Osteoblast (primary cell): ENCODE results near the gene PCED1A. TPM values are rescaled to one million over a fixed set of nuclear protein-coding genes. Genes with fewer than 3 reads are reported as not detected.

Experiments used
- DNase-seq: peaks from one replicate; pipeline ENCODE4 v3.0.0; 2011; ENCODE audit warnings: low spot score, mixed read lengths; ENCODE audit not compliant: insufficient read length; ENCODE audit errors: missing footprints
- H2AFZ ChIP-seq: 2 replicates; pipeline ENCODE4 v1.6.0; 2011; ENCODE audit warnings: mild to moderate bottlenecking, low read length
- H3K27ac ChIP-seq: 2 replicates; pipeline ENCODE4 v1.5.1; 2011; ENCODE audit warnings: mild to moderate bottlenecking, low read depth, low read length, moderate library complexity
- H3K27me3 ChIP-seq: 2 replicates; pipeline ENCODE4 v1.6.0; 2012; ENCODE audit warnings: mild to moderate bottlenecking, control low read depth, inconsistent platforms, low read length, moderate library complexity; ENCODE audit not compliant: insufficient read depth
- H3K36me3 ChIP-seq: 2 replicates; pipeline ENCODE4 v1.5.1; 2011; ENCODE audit warnings: mild to moderate bottlenecking, low read length, control low read depth, moderate library complexity; ENCODE audit not compliant: insufficient read depth
- H3K4me1 ChIP-seq: 2 replicates; pipeline ENCODE4 v1.5.1; 2011; ENCODE audit warnings: mild to moderate bottlenecking, low read length, control low read depth, moderate library complexity; ENCODE audit not compliant: insufficient read depth
- H3K4me2 ChIP-seq: 2 replicates; pipeline ENCODE4 v1.6.0; 2011; ENCODE audit warnings: mild to moderate bottlenecking, low read length; ENCODE audit not compliant: insufficient read depth
- H3K4me3 ChIP-seq: fragments of 200-600 bp; sonication (generic); 3 replicates; pipeline ENCODE4 v1.5.1; 2012; ENCODE audit warnings: mild to moderate bottlenecking, low read length, inconsistent platforms; ENCODE audit not compliant: insufficient read depth
- H3K79me2 ChIP-seq: 2 replicates; pipeline ENCODE4 v1.6.0; 2012; ENCODE audit warnings: mild to moderate bottlenecking, low read length, control low read depth, inconsistent platforms; ENCODE audit not compliant: insufficient read depth
- H3K9me3 ChIP-seq: 2 replicates; pipeline ENCODE4 v1.5.1; 2011; ENCODE audit warnings: low read depth, low read length, control low read depth
- H4K20me1 ChIP-seq: 2 replicates; pipeline ENCODE4 v1.6.0; 2012; ENCODE audit warnings: mild to moderate bottlenecking, low read length, control low read depth; ENCODE audit not compliant: insufficient read depth
- total RNA-seq: library from RNA; depleted of rRNA; stranded (reverse); fragments of >200 nt; gene quantifications from 2 replicates; pipeline ENCODE4 v1.2.3, GENCODE V29; 2012
- TF ChIP-seq, protein P1 (sequence below): IDR thresholded peaks from 2 replicates; pipeline ENCODE4 v1.5.1; 2011; ENCODE audit warnings: mild to moderate bottlenecking, low read depth, low read length, moderate library complexity; ENCODE audit errors: extremely low read depth

Gene PCED1A
- total RNA-seq, 1 donor, result 24.2 TPM

DNA sequence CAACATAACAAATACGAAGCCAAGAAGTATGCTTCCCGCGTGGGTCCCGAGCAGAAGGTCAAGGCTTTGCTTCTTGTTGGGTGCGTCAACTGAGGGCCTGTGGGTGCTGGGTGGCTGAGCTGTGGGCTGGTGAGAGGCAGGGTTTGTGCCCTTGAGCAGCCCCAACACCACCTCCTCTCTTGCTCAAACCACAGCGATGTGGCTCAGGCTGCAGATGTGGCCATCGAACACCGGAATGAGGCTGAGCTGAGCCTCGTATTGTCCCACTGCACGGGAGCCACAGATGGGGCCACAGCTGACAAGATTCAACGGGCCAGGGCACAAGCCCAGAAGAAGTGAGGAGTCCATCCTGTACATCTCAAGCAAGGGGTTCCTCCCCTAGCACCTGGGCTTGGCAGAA, 25.8 kb upstream of the PCED1A start:
- Histone ChIP-seq H4K20me1 (no peaks in the 10 kb centered on the region), H3K27ac (no peak overlapping the region), H3K36me3 (peaks cover 19% of the 10 kb centered on the region), H3K4me1 (peaks cover 10% of the 10 kb centered on the region), H3K4me3 (no peak overlapping the region), H2AFZ (no peak overlapping the region), H3K79me2 (no peaks in the 10 kb centered on the region), H3K4me2 (no peak overlapping the region), H3K9me3 (no peaks in the 10 kb centered on the region), H3K27me3 (no peaks in the 10 kb centered on the region)
- peak; percentile 22 for DNase-seq
- TF ChIP-seq, protein P1, sequence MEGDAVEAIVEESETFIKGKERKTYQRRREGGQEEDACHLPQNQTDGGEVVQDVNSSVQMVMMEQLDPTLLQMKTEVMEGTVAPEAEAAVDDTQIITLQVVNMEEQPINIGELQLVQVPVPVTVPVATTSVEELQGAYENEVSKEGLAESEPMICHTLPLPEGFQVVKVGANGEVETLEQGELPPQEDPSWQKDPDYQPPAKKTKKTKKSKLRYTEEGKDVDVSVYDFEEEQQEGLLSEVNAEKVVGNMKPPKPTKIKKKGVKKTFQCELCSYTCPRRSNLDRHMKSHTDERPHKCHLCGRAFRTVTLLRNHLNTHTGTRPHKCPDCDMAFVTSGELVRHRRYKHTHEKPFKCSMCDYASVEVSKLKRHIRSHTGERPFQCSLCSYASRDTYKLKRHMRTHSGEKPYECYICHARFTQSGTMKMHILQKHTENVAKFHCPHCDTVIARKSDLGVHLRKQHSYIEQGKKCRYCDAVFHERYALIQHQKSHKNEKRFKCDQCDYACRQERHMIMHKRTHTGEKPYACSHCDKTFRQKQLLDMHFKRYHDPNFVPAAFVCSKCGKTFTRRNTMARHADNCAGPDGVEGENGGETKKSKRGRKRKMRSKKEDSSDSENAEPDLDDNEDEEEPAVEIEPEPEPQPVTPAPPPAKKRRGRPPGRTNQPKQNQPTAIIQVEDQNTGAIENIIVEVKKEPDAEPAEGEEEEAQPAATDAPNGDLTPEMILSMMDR, result no peak

DNA sequence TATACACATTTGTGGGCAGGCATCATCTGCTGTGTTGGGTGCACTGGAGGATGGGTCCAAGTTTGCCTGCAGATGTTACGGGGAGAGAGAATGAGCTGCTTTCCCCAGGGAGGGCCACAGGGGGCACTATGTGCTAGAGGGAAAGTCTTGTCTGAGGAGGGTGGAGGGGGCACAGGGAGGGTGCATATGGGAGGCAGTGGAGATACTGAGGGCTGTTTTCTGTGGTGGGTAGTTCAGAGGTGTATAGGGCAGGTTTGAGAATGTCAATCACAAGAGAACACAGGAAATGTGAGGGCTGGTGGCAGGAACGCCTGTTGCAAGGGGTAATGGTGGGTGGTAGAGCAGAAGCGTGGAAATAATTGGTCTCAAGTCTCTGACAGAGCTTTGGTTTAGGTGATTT, 25.2 kb upstream of the PCED1A start:
- H3K27ac ChIP-seq, result no peak overlapping the region
- DNase-seq, result peak; percentile 69
- H4K20me1 ChIP-seq, result peaks cover 5% of the 10 kb centered on the region
- TF ChIP-seq, protein P1, result no peak
- H3K4me2 ChIP-seq, result no peak overlapping the region
- H2AFZ ChIP-seq, result no peak overlapping the region
- H3K79me2 ChIP-seq, result no peaks in the 10 kb centered on the region
- H3K4me1 ChIP-seq, result peaks cover 5% of the 10 kb centered on the region
- H3K36me3 ChIP-seq, result peaks cover 25% of the 10 kb centered on the region
- no peaks in the 10 kb centered on the region for H3K27me3 ChIP-seq
- H3K9me3 ChIP-seq, result no peaks in the 10 kb centered on the region
- no peak overlapping the region for H3K4me3 ChIP-seq

DNA sequence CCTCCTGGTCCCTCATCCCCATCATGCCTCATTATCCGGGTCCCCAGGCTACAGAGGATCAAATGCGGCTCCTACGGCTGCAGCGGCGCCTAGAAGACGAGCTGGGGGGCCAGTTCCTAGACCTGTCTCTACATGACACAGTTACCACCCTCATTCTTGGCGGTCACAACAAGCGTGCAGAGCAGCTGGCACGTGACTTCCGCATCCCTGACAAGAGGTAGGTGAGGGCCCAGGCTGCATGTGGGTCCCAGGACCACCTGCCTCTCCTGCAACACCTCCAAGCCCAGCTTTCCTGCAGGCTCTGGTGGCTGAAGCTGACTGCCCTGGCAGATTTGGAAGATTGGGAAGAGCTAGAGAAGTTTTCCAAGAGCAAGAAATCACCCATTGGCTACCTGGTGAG, 24.6 kb upstream of the PCED1A start:
- TF ChIP-seq, protein P1, result no peak
- no peaks in the 10 kb centered on the region for H3K9me3 ChIP-seq
- no peaks in the 10 kb centered on the region for H3K27me3 ChIP-seq
- H3K4me2 ChIP-seq, result no peak overlapping the region
- no peak overlapping the region for H3K27ac ChIP-seq
- H4K20me1 ChIP-seq, result peaks cover 10% of the 10 kb centered on the region
- DNase-seq, result peak; percentile 50
- no peaks in the 10 kb centered on the region for H3K79me2 ChIP-seq
- H3K4me3 ChIP-seq, result no peak overlapping the region
- peaks cover 27% of the 10 kb centered on the region for H3K36me3 ChIP-seq
- no peak overlapping the region for H2AFZ ChIP-seq
- H3K4me1 ChIP-seq, result no peaks in the 10 kb centered on the region

DNA sequence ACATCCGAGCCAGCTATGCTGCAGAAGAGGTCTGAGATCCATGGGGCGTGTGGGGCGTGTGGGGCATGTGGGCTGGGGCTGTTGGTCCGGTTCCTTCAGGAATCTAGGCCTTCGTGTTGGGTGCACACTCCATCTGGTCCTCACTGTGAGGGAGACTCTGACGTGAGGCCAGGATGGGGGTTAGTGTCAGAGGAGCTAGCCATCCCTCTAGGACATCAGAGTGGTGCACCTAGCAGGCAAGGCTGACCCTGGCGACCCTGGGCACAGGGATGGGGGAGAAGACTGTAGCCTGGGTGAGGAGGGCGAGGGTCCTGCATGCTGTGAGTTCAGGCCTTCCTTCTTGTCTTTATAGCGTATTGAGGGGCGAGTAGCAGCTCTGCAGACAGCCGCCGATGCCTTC, 24.2 kb upstream of the PCED1A start:
- DNase-seq, result no peak
- no peaks in the 10 kb centered on the region for H3K79me2 ChIP-seq
- no peak overlapping the region for H3K4me2 ChIP-seq
- H2AFZ ChIP-seq, result no peak overlapping the region
- peaks cover 13% of the 10 kb centered on the region for H4K20me1 ChIP-seq
- peaks cover 27% of the 10 kb centered on the region for H3K36me3 ChIP-seq
- no peaks in the 10 kb centered on the region for H3K27me3 ChIP-seq
- TF ChIP-seq, protein P1, result no peak
- no peak overlapping the region for H3K27ac ChIP-seq
- H3K4me3 ChIP-seq, result no peak overlapping the region
- no peaks in the 10 kb centered on the region for H3K9me3 ChIP-seq
- H3K4me1 ChIP-seq, result peaks cover 5% of the 10 kb centered on the region
